IPS-15b (cell line): Measurements from ENCODE around the gene MISP.

Source experiments
- H3K27me3 ChIP-seq: one replicate; pipeline ENCODE4 v1.6.1; 2013; ENCODE audit warnings: low read length; ENCODE audit not compliant: control insufficient read depth, insufficient read depth
- H3K36me3 ChIP-seq: one replicate; pipeline ENCODE4 v1.6.1; 2013; ENCODE audit warnings: low read length; ENCODE audit not compliant: control insufficient read depth, insufficient read depth
- H3K4me1 ChIP-seq: one replicate; pipeline ENCODE4 v1.6.1; 2013; ENCODE audit warnings: mild to moderate bottlenecking, low read length; ENCODE audit not compliant: control insufficient read depth, insufficient read depth
- H3K4me3 ChIP-seq: one replicate; pipeline ENCODE4 v1.5.1; 2013; ENCODE audit warnings: low read depth, low read length
- H3K9ac ChIP-seq: one replicate; pipeline ENCODE4 v1.6.1; 2013; ENCODE audit warnings: low read depth, mild to moderate bottlenecking, low read length
- H3K9me3 ChIP-seq: one replicate; pipeline ENCODE4 v1.6.1; 2013; ENCODE audit warnings: mild to moderate bottlenecking, low read length; ENCODE audit not compliant: control insufficient read depth, insufficient read depth

Gene MISP

DNA sequence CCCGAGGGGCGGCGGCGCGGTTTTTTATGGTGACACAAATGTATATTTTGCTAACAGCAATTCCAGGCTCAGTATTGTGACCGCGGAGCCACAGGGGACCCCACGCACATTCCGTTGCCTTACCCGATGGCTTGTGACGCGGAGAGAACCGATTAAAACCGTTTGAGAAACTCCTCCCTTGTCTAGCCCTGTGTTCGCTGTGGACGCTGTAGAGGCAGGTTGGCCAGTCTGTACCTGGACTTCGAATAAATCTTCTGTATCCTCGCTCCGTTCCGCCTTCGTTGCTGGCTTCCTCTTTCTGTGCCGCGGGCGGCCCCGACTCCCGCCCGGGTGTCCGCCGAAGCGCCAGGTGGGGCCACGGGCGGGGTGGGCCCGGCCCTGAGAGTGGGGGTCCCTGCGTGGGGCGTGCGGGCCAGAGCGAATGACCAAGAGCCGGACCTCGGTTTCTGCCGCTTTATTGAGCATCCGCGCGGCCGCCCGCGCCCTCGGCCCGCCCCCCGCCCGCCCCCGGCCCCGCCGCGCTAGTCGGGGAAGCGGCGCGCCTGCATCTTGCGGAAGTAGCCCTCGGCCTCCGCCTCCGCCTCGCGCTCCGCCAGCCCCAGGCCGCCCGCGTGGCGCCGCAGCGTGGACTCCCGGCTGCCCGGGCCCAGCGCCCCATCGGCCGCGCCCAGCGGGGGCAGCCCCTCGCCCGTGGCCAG is 61.3 kb downstream of the MISP start:
- Histone ChIP-seq H3K9me3 (no peaks in the 10 kb centered on the region), H3K9ac (no peak overlapping the region), H3K4me1 (no peaks in the 10 kb centered on the region), H3K27me3 (no peaks in the 10 kb centered on the region), H3K36me3 (peaks cover 50% of the 10 kb centered on the region), H3K4me3 (no peak overlapping the region)

- H3K4me1 ChIP-seq, result no peaks in the 10 kb centered on the region
- no peak overlapping the region for H3K9ac ChIP-seq
- no peaks in the 10 kb centered on the region for H3K9me3 ChIP-seq
- no peaks in the 10 kb centered on the region for H3K27me3 ChIP-seq
- H3K4me3 ChIP-seq, result no peak overlapping the region
- peaks cover 46% of the 10 kb centered on the region for H3K36me3 ChIP-seq
These were observed 61.9 kb downstream of the MISP start for GRCh38 chr19:812747-813218.

GRCh38 chr19:813219-814151 is 62.6 kb downstream of the MISP start:
- H3K36me3 ChIP-seq, result peaks cover 42% of the 10 kb centered on the region
- H3K4me3 ChIP-seq, result no peak overlapping the region
- no peaks in the 10 kb centered on the region for H3K4me1 ChIP-seq
- no peaks in the 10 kb centered on the region for H3K9me3 ChIP-seq
- H3K27me3 ChIP-seq, result no peaks in the 10 kb centered on the region
- no peak overlapping the region for H3K9ac ChIP-seq
